Measurements from ENCODE around the gene PTPRJ. TPM values are rescaled to one million over a fixed set of nuclear protein-coding genes. Genes with fewer than 3 reads are reported as not detected.

Gene PTPRJ
- total RNA-seq, 1 experiment from 2014 or later = 1.4 TPM

GRCh38 chr11:47994417-47994816 is 14.1 kb downstream of the PTPRJ start:
- no peak for DNase-seq (ENCODE audit: low read depth)

GRCh38 chr11:47995360-47995769 is 15.0 kb downstream of the PTPRJ start:
- no peak for DNase-seq (ENCODE audit: low read depth)

- DNase-seq (ENCODE audit: low read depth) = no peak
Observed at GRCh38 chr11:47997063-47998053, 17.0 kb downstream of the PTPRJ start.

- no peak for DNase-seq (ENCODE audit: low read depth)
Observed at GRCh38 chr11:47998345-47998732, 18.0 kb downstream of the PTPRJ start.

- DNase-seq (ENCODE audit: low read depth) = no peak
Observed at GRCh38 chr11:47998733-47999359, 18.5 kb downstream of the PTPRJ start.

GRCh38 chr11:48000432-48000831 is 20.1 kb downstream of the PTPRJ start:
- DNase-seq (ENCODE audit: low read depth) = no peak

GRCh38 chr11:48001438-48002021 is 21.2 kb downstream of the PTPRJ start:
- peak; percentile 22 for DNase-seq (ENCODE audit: low read depth)

- DNase-seq (ENCODE audit: low read depth) = no peak
Observed at GRCh38 chr11:48002561-48002960, 22.2 kb downstream of the PTPRJ start.

GRCh38 chr11:48003926-48004325 is 23.6 kb downstream of the PTPRJ start:
- no peak for DNase-seq (ENCODE audit: low read depth)

GRCh38 chr11:48004456-48004855 is 24.1 kb downstream of the PTPRJ start:
- DNase-seq (ENCODE audit: low read depth) = no peak

- DNase-seq (ENCODE audit: low read depth) = no peak
Observed at GRCh38 chr11:48005136-48005535, 24.8 kb downstream of the PTPRJ start.

- DNase-seq (ENCODE audit: low read depth) = no peak
Observed at GRCh38 chr11:48005831-48006270, 25.5 kb downstream of the PTPRJ start.

GRCh38 chr11:48006301-48006992 is 26.1 kb downstream of the PTPRJ start:
- DNase-seq (ENCODE audit: low read depth) = peak; percentile 25

- DNase-seq (ENCODE audit: low read depth) = no peak
Observed at GRCh38 chr11:48007677-48008076, 27.3 kb downstream of the PTPRJ start.

- no peak for DNase-seq (ENCODE audit: low read depth)
Observed at GRCh38 chr11:48008951-48009270, 28.6 kb downstream of the PTPRJ start.

GRCh38 chr11:48011102-48011797 is 30.9 kb downstream of the PTPRJ start:
- no peak for DNase-seq (ENCODE audit: low read depth)

- no peak for DNase-seq (ENCODE audit: low read depth)
Observed at GRCh38 chr11:48011798-48012391, 31.5 kb downstream of the PTPRJ start.

- no peak for DNase-seq (ENCODE audit: low read depth)
Observed at GRCh38 chr11:48013269-48013901, 33.0 kb downstream of the PTPRJ start.

- no peak for DNase-seq (ENCODE audit: low read depth)
Observed at GRCh38 chr11:48014917-48015316, 34.6 kb downstream of the PTPRJ start.

- no peak for DNase-seq (ENCODE audit: low read depth)
Observed at GRCh38 chr11:48017105-48017830, 36.9 kb downstream of the PTPRJ start.
